GM19328 (cell line): ENCODE measurements around the gene SLC9A3.
"Not testable (repeated sequence)": the region's sequence is repeated elsewhere in the genome, so short reads cannot be mapped to it uniquely, and the experiment has no call there.

Experiments
- ATAC-seq: cut with Tn5 transposase; IDR thresholded peaks from one replicate; pipeline ENCODE4 v1.9.1; 2021; ENCODE audit warnings: mild to moderate bottlenecking, moderate library complexity; ENCODE audit not compliant: unreplicated experiment

The SLC9A3 gene

DNA sequence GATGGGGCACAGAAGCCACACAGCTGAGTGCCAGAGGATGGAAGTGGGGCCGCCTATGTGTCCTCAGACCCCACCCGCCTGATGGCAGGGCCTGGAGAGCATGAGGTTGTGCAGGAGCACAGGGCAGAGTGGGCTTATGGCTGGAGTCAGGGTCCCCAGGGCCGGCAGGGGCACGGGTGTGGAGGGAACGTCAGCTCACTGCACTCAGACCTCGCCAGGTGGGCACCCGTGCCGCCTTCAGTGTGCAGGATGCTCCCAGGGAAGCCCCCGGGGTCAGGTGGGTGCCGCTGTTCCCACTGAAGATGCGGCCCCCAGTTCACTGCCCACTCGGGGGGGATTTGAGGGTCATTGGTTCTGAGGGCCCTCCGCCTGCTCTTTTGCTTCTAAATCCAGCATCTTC, 46.4 kb downstream of the SLC9A3 start:
- no peak for ATAC-seq

DNA sequence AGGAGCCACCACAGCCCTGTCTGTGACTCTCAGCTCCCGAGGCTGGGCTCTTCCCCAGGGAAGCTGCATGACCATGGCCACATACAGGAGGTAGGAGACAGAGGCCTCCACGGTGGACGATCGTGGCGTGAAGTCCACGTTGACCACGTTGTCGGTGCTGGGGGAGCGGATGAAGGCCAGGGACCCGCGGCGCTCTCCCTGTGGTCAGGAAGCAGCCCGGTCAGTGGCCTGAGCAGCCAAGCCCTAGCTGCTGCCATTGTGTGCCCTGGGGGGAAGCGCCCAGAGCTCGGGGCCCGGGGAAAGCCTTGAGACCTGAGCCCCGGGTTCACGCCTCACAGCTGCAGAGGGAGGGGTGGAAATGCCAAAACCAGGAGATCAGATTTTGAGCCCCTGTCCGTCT, 47.0 kb downstream of the SLC9A3 start:
- no peak for ATAC-seq

DNA sequence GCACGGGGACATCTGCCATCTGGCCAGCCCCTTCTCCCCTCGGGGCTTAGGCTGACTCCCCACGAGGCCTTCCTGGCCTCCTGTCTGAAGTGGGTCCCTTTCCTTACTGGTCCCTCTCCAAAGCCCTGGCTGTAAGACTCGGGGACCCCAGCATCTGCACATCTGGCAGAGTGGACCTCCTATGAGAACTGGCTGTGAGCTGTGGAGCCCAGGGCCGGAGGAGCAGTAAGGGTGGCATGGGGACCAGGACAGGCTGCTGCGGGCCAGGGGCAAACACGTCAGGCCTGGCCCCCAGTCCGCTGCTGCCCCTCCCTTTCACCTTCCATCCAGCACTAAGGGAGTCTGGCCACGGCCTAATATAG, 47.5 kb downstream of the SLC9A3 start:
- ATAC-seq = no peak

DNA sequence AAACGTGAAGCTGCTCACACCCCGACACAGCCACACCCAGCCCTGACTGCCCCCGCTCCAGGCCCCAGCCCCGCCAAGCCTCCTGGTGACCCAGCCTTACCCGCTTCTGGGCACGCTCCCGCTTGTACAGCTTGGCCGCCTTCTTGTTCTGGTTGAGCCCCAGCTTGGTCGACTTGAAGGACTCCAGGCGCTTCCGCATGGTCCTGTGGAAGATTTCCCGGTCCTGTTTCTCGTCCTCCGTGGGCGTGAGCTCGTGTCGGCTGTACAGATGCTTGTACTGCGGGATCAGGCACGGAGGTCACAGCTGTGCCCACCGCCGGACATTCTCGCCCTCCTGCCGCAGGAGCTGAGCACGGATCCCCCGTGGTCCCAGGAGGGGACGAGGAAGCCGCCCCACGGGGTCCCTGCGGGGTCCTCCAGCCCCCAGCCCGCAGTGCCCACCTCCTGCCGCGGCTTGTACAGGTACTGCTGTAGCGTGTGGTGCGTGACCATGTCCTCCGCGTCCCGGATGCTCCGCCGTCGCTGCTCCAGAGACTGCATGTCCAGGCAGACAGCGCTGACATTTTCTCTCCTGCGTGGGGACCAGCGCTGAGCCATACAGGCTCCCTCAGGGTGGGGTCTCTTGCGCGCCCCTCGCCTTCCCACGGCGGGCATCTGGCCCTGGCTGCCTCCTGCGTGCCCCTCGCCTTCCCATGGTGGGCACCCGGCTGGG, 48.0 kb downstream of the SLC9A3 start:
- ATAC-seq = no peak

DNA sequence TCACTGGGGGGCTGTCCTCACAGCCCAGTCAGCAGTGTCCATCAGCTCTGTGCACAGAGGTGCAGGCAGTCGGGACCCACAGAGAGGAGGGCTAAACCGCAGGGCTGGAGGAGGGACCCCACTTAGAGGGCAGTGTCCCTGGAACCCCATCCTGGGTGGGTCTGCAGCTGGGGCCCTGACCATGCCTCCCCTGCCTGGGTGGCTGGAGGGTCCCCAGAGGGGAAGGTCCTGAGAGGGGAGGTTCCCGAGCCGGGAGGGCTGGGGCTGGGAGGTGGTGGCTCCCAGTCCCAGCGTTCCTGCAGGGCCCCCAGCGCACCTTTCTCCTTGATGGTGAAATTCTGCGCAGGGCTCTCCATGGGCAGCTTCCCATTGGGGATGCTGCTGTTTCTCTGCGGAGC, 48.5 kb downstream of the SLC9A3 start:
- no peak for ATAC-seq

DNA sequence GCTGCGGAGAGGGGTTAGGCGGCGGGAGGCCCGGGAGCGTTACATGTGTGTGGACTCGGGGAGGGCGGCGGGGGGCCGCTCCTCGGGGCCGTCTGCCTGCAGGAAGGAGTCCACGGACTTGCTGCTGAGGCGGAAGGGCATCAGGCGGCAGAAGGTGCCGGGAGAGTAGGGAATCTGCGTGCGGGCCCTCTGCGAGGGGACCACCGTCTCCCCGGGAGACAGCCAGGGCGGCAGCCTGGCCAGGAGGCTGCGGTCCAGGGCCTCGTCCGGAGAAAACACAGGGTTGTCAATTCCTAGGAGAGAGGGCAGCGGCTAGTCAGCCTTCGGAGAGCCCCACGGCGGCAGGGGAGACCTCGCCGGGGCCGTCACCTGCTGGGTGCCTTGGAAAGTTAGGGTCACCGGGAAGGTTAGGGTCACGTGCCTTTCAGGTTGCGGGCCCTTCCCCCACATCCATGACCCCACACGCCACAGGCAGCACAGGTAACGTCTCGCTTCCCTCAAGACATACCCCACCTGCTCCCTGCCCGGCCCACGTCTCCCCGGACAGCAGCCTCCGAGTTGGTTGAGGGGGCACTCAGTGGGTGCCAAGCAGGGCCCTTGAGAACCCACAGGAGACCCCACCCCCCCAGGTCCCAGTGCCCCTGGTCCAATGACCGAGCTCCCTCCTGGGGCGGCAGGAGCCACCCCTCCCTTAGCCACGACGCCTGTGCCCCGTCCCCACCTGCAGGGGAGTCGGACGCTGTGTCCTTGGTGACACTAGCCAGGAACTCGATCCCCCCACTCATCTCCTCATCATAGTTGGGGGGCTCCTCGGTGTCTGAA, 49.2 kb downstream of the SLC9A3 start:
- ATAC-seq = no peak

DNA sequence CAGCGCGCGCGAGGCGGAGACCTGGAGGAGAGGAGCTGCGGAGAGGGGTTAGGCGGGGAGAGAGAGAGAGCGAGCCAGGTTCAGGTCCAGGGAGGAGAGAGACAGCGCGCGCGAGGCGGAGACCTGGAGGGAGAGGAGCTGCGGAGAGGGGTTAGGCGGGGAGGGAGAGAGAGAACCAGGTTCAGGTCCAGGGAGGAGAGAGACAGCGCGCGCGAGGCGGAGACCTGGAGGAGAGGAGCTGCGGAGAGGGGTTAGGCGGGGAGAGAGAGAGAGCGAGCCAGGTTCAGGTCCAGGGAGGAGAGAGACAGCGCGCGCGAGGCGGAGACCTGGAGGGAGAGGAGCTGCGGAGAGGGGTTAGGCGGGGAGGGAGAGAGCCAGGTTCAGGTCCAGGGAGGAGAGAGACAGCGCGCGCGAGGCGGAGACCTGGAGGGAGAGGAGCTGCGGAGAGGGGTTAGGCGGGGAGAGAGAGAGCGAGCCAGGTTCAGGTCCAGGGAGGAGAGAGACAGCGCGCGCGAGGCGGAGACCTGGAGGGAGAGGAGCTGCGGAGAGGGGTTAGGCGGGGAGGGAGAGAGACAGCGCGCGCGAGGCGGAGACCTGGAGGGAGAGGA, 49.9 kb downstream of the SLC9A3 start:
- ATAC-seq = not testable (repeated sequence)

DNA sequence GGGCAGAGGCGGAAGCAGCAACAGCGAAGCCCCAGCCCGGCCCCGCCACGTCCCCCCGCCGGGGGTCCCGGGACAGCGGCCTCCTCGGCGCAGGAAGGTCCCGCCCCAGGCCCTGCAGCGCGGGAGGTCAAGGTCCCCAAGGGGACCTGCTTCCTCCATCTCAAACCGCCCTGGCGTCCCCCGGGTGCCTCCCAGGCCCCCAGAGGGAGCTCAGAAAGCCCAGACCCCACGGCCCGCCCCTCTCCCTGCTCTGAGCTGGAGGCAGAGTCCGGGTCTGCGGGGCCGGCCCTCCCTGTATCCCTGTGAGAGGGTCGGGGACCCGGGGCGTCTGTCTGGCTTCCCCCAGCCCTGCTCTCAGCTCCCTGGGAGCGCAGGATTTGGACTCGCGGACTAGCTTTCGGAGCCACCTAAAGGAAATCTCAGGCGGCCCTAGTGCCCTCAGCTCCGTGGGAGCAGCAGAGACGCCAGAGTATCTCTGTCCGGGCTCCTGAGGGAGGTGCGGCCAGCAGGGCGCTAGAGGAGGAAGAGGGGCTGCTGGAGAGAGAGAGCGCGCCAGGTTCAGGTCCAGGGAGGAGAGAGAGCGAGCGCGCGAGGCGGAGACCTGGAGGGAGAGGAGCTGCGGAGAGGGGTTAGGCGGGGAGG, 50.6 kb downstream of the SLC9A3 start:
- peak; percentile 7 for ATAC-seq

DNA sequence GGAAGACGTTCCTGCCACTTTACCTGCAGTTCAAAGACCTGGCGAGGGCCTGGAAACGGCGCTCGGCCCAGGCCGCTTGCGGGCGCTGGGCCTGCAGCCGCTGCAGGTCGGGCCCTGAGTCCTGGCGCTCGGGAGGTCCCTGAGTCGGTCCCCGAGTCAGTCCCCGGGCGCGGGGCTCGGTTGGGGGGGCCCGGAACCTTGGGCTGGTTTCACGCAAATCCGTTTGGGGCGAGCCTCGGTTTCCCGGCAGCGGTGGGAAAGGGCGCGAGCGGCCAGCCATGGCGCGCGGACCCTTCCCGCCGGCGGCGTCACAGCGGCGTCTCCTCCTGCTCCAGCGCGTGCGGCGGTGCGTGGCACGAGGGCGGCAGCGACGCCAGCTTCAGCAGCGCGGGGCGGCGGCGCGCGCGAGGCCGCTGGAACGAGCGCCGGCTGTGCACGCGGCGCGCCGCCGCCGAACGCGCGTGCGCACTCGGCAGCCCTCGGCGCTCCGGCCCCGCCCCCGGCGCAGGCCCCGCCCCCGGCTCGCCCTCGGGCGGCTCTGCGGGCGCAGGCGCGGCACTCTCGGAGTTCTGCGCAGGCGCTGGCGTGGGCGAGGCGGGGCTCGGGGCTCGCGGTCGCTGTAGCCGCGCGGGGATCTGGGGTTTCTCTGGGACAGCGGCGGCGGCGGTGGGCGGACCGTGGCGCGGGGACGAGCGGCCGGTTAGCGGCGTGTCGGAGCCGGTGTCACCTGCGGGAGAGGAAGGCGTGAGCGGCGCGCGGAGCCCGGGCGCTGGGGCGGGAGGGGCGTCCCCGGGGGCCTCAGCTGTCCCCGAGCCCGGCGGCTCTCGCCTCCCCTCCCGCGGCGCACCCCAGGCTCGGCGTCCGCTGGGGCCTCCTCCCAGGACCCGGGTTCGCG, 51.3 kb downstream of the SLC9A3 start:
- peak; percentile 72 for ATAC-seq

DNA sequence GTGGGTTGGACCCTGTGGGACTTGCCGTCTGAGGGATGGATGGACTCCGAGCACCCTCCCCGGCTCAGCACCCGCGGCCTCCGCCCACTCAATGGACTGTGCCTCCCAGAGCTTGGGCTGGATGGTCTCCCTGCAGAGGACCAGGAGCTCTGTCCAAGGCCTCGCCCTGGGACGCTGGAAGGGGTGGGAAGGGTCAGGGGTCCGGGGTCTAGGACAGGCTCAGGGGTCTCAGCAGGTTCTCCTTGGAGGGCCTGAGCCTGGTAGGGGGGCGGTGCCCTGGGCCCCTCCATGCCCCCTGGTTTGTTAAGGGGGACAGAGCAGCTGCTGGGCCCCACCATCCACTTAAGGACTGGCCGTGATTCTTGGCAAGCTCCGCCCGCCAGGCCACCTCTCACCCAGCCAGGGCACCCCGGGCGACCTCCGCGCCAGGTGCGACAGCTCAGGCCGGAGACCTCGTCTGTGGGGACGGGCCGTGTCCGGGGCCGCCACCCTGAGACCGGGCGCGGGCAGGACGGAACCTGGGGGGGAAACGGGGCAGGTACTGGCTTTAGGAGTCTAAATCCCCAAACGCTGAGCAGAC, 52.1 kb downstream of the SLC9A3 start:
- ATAC-seq = peak; percentile 4

DNA sequence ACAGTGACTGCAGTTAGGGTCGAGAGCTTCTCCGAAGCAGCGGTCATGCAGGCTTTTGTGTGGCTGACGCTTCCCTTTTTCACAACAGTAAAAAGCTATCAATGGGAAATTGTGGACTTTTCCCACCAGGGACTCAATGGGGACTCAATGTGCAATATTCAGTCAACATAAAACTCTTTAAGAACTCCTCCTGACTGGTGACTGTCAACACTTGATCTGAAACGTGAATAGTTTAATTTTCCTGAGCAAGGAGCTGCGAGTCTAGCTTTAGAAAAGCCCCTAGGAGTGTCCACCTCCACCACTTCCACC, 52.5 kb downstream of the SLC9A3 start:
- no peak for ATAC-seq

DNA sequence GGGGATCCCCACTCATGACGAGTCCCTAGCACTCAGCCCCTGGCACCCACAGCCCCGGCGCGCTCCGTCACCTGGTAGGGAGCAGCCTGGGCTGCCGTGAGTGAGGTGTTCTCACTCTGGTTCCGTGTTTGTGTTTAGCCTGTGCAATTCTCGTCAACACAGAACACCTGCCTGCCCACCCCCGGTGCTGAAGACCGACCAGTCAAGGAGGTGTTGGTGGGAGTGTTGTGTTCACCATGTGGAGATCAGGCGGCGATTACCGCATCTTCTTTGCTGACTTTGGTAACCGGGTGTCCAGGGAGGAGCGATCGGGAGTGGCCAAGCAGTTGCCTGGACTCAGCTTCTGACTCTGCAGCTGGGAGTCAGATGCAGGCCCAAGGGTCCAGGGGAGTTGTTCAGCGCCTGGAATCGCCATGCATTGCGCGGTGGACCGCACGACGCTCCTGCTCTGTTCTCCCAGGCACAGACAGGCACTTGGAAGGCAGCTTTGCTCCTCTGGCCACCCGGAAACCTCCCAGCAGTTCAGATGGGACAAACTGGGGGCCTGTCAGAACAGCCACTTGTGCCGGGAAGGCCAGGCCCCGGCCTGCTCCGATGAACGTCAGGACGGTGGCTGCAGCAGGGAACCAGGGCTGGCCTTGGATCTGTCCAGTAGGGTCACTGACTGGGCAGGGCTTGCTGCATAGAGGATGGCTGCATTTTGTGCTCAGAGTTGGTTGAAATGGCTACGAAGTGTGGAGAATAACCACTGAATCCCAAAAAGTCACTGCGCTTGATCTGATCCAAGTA, 53.1 kb downstream of the SLC9A3 start:
- no peak for ATAC-seq

DNA sequence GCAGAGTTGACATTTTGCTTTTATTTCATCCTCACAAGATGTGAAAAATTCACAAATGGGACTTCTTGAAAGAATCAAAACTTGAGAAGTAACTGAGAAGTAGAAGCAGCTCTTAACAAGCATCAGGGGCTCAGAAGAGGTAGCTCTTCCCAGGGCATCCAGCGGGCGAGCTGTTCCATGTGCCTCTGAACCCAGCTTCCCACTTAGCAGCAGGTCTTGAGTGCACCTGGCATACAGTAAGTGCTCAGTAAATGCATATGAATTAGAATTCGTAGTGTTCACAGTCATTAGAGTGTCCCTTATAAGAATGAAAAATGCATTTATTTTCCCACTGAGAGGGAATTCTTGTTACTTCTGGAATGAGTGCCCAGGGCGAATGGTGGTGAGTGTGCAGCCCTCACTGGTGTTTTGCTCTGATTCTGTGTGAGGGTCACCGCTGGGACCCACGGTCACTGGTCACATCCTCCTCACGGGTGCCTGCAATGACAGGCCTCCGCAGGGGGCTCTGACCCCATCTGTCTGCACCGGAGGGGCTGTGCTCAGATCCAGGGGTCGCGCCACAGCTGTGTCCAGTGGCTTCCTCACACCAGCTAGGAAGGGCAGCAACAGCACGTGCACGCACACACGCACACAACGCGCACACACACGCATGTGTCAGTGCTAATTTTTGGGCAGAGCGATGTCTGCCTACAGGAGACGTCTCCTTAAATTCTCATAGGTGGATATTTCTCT, 54.3 kb downstream of the SLC9A3 start:
- no peak for ATAC-seq

DNA sequence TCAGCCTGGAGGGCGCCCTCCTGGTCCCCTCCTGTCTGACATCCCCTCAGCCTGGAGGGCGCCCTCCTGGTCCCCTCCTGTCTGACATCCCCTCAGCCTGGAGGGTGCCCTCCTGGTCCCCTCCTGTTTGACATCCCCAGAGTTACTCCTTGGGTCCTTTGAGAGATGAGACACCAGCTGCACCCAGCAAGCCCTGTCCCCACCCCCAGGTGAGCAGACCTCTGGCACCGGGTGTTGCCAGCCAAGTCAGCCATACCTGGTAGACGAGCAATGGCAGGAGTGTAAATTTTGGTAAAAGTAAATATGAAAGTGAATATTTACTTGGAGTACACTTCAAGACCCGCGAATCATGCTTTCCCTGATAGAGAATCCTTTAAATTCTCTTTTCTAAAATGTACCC, 55.8 kb downstream of the SLC9A3 start:
- ATAC-seq = no peak

DNA sequence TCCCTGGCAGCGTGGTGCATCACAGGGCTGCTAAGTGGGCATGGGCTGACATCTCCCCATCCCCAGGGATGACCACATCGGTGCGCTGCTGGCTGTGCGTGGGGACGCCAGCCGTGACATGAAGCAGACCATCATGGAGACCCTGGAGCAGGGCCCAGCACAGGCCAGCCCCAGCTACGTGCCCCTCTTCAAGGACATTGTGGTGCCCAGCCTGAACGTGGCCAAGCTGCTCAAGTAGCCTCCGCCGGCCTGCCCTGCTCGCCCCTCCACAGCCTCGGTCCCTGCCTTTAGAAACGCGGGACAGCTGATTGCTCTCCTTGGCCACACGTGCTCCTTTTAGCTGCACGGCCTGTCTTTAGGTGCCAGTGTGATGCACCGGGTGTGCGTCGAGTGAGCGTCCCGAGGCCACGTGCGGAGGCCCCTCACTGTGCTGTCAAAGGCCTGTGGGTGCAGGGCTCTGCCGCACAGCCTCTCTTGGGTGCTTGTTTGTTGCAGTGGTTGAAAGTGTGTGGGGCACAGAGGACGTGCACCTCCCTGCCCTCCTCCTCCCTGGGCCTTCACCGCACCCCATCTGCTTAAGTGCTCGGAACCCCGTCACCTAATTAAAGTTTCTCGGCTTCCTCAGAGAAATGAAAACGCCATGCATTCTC, 57.5 kb downstream of the SLC9A3 start:
- no peak for ATAC-seq

DNA sequence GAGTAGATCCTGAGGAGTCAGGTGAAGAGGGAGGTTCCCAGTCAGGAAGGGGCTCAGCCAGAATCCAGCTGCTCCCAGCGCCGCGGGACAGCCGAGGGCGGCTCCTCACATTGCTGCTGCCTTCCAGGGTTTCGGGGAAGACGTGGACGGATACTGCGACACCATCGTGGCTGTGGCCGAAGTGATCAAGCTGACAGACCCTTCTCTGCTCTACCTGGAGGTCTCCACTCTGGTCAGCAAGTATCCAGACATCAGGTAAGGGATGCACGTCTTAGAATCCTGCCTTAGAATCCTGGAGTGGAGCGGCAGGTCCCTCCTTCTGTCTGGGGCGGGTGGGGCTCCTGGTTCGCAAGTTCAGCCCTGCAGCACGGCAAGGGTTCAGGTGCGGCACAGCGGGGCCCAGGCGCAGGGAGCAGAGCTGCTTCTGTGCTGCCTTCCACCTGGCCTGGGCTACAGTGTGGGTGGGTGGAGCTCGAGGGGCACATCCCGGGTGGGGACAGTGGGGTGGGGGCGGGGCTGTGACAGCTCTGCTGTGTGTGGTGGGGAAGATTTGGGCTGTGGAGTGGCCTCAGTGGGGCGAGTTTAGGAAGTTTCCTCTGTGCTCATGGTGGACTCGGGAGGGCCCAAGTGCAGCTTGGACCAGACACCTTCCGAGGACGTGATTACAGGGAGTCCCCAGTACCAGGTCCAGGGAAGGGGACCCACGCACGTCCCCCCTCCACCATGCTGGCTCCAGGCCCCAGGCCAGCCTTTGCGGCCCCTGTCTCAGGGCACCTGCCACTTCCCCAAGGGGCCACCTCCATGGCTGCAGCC, 58.5 kb downstream of the SLC9A3 start:
- no peak for ATAC-seq

DNA sequence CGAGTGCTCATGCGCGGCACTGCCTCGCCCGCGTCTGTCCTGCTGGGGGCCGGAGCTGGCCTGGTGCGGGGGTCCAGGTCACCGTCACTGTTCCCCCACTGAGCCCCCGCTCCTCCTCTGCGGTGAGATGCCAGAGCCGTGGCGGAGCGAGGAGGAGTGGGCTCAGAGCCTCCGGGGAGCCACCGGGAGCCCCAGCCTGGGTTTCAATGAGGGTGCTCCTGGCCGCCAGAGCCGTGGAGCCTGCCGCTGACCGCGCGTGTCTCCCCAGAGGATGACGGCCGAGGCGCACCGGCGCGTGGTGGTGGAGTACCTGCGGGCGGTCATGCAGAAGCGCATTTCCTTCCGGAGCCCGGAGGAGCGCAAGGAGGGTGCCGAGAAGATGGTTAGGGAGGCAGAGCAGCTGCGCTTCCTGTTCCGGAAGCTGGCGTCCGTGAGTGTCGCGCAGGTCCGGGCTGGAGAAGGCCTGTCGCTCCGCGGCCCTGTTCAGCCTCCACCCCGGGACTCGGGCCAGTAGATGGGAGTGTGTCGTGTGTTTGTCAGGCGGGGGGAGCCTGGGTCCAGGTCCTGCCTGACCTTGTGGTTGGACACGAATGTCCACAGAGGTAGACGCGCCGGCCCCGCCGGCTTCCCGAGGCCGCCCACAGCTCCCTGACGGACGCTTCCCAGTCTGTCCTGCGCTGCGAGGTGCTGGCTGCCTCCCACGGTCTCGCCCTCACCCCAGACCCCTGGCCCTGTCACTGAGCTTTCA, 59.2 kb downstream of the SLC9A3 start:
- ATAC-seq = no peak
